Testis (tissue), 2 donors: ENCODE data around the gene GRIN1.

Experiments
- CTCF ChIP-seq, 3 experiments: fragments of 450-650 bp in 2 of 3; fragments of 200-600 bp in 1 of 3; sonication (generic) in 1 of 3; IDR thresholded peaks; one replicate each; pipeline ENCODE4 v1.5.1; 2016 to 2019; ENCODE audit warnings: antibody characterized with exemption in 3 of 3, mild to moderate bottlenecking in 2 of 3, moderate library complexity in 1 of 3
- POLR2A ChIP-seq: fragments of 450-650 bp; IDR thresholded peaks from one replicate; pipeline ENCODE4 v1.6.1; 2017; ENCODE audit warnings: antibody characterized with exemption, mild to moderate bottlenecking, moderate library complexity

- TF ChIP-seq CTCF (IDR thresholded peaks at IDR 0.05) (no peak), POLR2A (no peak)
These were observed 10.0 kb upstream of the GRIN1 start for GRCh38 chr9:137128862-137129455.
